ENCODE measurements around the gene MRPL54. TPM values are rescaled to one million over a fixed set of nuclear protein-coding genes. Genes with fewer than 3 reads are reported as not detected.
"Not testable (repeated sequence)": the region's sequence is repeated elsewhere in the genome, so short reads cannot be mapped to it uniquely, and the experiment has no call there.

MRPL54 gene
- total RNA-seq, 1 donor from 2014 or later = 73.8 TPM

- ATAC-seq (no peak), DNase-seq (ENCODE audit: missing footprints) (no peak)
- intact Hi-C loops (cut with DNase I) = no loop called here
Measured at GRCh38 chr19:3737487-3738205, 24.8 kb upstream of the MRPL54 start.

GRCh38 chr19:3738477-3739220, 23.8 kb upstream of the MRPL54 start:
- DNase-seq (ENCODE audit: missing footprints) (no peak), ATAC-seq (no peak)
- intact Hi-C loops (cut with DNase I) = no loop called here

- intact Hi-C loops (cut with DNase I) = no loop called here
- ATAC-seq (no peak), DNase-seq (ENCODE audit: missing footprints) (no peak)
Measured at GRCh38 chr19:3740431-3740830, 22.1 kb upstream of the MRPL54 start.

- ATAC-seq = no peak
- no peak for DNase-seq (ENCODE audit: missing footprints)
- intact Hi-C loops (cut with DNase I) = no loop called here
Measured at GRCh38 chr19:3743486-3743885, 19.0 kb upstream of the MRPL54 start.

GRCh38 chr19:3745363-3746045, 17.0 kb upstream of the MRPL54 start:
- intact Hi-C loops (cut with DNase I) = no loop called here
- ATAC-seq (no peak), DNase-seq (ENCODE audit: missing footprints) (no peak)

GRCh38 chr19:3746371-3747056, 16.0 kb upstream of the MRPL54 start:
- DNase-seq (ENCODE audit: missing footprints) (no peak), ATAC-seq (no peak)
- intact Hi-C loops (cut with DNase I) = no loop called here

GRCh38 chr19:3748965-3749364, 13.5 kb upstream of the MRPL54 start:
- DNase-seq (ENCODE audit: missing footprints) = no peak
- ATAC-seq = no peak
- intact Hi-C loops (cut with DNase I) = no loop called here

GRCh38 chr19:3750211-3750610, 12.3 kb upstream of the MRPL54 start:
- ATAC-seq = no peak
- intact Hi-C loops (cut with DNase I) = no loop called here

GRCh38 chr19:3751236-3751635, 11.2 kb upstream of the MRPL54 start:
- intact Hi-C loops (cut with DNase I) = no loop called here
- ATAC-seq (no peak), DNase-seq (ENCODE audit: missing footprints) (no peak)

More at GRCh38 chr19:3750211-3750610, 12.3 kb upstream of the MRPL54 start:
- no peak for DNase-seq (ENCODE audit: missing footprints)

- ATAC-seq (no peak), DNase-seq (ENCODE audit: missing footprints) (no peak)
- intact Hi-C loops (cut with DNase I) = no loop called here
Measured at GRCh38 chr19:3752492-3752891, 10.0 kb upstream of the MRPL54 start.

GRCh38 chr19:3753631-3754410, 8.7 kb upstream of the MRPL54 start:
- DNase-seq (ENCODE audit: missing footprints) (no peak), ATAC-seq (no peak)
- intact Hi-C loops (cut with DNase I) = no loop called here

GRCh38 chr19:3757705-3758104, 4.8 kb upstream of the MRPL54 start:
- ATAC-seq; intact Hi-C loops (cut with DNase I); DNase-seq (ENCODE audit: missing footprints): not testable (repeated sequence)

GRCh38 chr19:3758297-3758696, 4.2 kb upstream of the MRPL54 start:
- DNase-seq (ENCODE audit: missing footprints); ATAC-seq; intact Hi-C loops (cut with DNase I): not testable (repeated sequence)

GRCh38 chr19:3759482-3760254, 2.8 kb upstream of the MRPL54 start:
- ATAC-seq (no peak), DNase-seq (ENCODE audit: missing footprints) (no peak)
- intact Hi-C loops (cut with DNase I) = loop anchor here (5.0 to 10.0 kb wide), 3 partner anchors 63 to 228 kb away; partner anchors contain the start of gene EEF2

GRCh38 chr19:3760871-3761361, 1.6 kb upstream of the MRPL54 start:
- no peak for ATAC-seq
- DNase-seq (ENCODE audit: missing footprints) = no peak
- intact Hi-C loops (cut with DNase I) = loop anchor here (5.0 to 10.0 kb wide), 3 partner anchors 61 to 226 kb away; partner anchors contain the start of gene EEF2

- ATAC-seq (peak; percentile 58), DNase-seq (ENCODE audit: missing footprints) (peak; percentile 98)
- intact Hi-C loops (cut with DNase I) = loop anchor here (5.0 to 10.0 kb wide), 3 partner anchors 61 to 226 kb away; partner anchors contain the start of gene EEF2
Measured at GRCh38 chr19:3761382-3762129, 926 bp upstream of the MRPL54 start, which contains the start of gene APBA3. Gene APBA3 (minus strand): TSS chr19:3761692. CDS start chr19:3760264, 1,428 bp downstream.

Data from Right ventricle myocardium inferior (tissue), 1 donor.